ENCODE measurements around the gene KRT84.
"Not testable (repeated sequence)": the region's sequence is repeated elsewhere in the genome, so short reads cannot be mapped to it uniquely, and the experiment has no call there.

Gene KRT84

GRCh38 chr12:52346593-52346992, 38.9 kb downstream of the KRT84 start:
- Histone ChIP-seq H3K27me3 (ENCODE audit: control insufficient read depth in 1 of 2, insufficient read depth in 2 of 2, low read length in 2 of 2) (no peaks in the 10 kb centered on the region), H3K36me3 (ENCODE audit: insufficient read depth, low read length) (no peaks in the 10 kb centered on the region), H3K4me1 (ENCODE audit: insufficient read depth, low read length) (no peaks in the 10 kb centered on the region), H3K9ac (ENCODE audit: low read length) (no peak overlapping the region), H3K4me3 (ENCODE audit: low read depth in 1 of 2, low read length in 2 of 2) (no peak overlapping the region), H3K27ac (ENCODE audit: low read depth, low read length) (no peak overlapping the region), H3K9me3 (ENCODE audit: low read length) (peaks cover 7% of the 10 kb centered on the region)

GRCh38 chr12:52345041-52345440, 40.4 kb downstream of the KRT84 start:
- not testable (repeated sequence) for H3K9me3 ChIP-seq (ENCODE audit: low read length); H3K4me1 ChIP-seq (ENCODE audit: insufficient read depth, low read length)

DNA sequence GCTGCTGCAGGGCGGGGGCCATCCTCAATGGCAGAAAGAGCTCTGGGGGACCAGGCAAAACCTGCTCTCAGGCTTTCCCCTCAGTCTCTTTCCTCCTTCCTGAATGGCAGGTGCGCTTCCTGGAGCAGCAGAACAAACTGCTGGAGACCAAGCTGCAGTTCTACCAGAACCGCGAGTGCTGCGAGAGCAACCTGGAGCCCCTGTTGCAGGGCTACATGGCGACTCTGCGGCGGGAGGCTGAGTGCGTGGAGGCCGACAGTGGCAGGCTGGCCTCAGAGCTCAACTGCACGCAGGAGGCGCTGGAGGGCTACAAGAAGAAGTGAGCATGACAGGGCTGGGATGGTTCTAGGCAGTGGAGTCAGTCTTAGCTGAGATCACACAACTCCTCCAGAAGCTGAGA, 41.3 kb downstream of the KRT84 start:
- Histone ChIP-seq H3K4me1 (ENCODE audit: insufficient read depth, low read length) (no peaks in the 10 kb centered on the region), H3K9ac (ENCODE audit: low read length) (no peak overlapping the region), H3K4me3 (ENCODE audit: low read depth in 1 of 2, low read length in 2 of 2) (no peak overlapping the region), H3K27me3 (ENCODE audit: control insufficient read depth in 1 of 2, insufficient read depth in 2 of 2, low read length in 2 of 2) (no peaks in the 10 kb centered on the region), H3K36me3 (ENCODE audit: insufficient read depth, low read length) (no peaks in the 10 kb centered on the region), H3K27ac (ENCODE audit: low read depth, low read length) (no peak overlapping the region), H3K9me3 (ENCODE audit: low read length) (peaks cover 7% of the 10 kb centered on the region)

More at GRCh38 chr12:52345041-52345440, 40.4 kb downstream of the KRT84 start:
- not testable (repeated sequence) for H3K36me3 ChIP-seq (ENCODE audit: insufficient read depth, low read length); H3K27me3 ChIP-seq (ENCODE audit: control insufficient read depth in 1 of 2, insufficient read depth in 2 of 2, low read length in 2 of 2); H3K4me3 ChIP-seq (ENCODE audit: low read depth in 1 of 2, low read length in 2 of 2); H3K9ac ChIP-seq (ENCODE audit: low read length); H3K27ac ChIP-seq (ENCODE audit: low read depth, low read length)

DNA sequence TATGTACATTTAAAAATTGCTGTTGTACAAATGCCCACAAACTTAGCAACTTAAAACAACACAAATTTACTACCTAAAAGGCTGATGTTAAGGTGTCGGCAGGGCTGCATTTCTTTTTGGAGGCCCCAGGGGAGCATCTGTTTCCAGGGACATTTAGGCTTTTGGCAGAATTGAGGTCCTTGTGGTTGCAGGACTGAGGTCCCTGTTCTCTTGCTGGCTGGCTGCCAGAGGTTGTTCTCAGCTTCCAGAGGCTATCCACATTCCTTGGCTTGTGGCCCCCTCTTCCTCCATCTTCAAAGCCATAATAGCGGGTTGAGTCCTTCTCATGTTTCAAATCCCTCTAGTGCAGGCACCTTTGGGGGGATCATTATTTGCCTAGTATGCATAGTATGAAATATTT, 41.9 kb downstream of the KRT84 start:
- no peak overlapping the region for H3K4me3 ChIP-seq (ENCODE audit: low read depth in 1 of 2, low read length in 2 of 2)
- H3K36me3 ChIP-seq (ENCODE audit: insufficient read depth, low read length): no peaks in the 10 kb centered on the region
- no peak overlapping the region for H3K9ac ChIP-seq (ENCODE audit: low read length)
- no peaks in the 10 kb centered on the region for H3K27me3 ChIP-seq (ENCODE audit: control insufficient read depth in 1 of 2, insufficient read depth in 2 of 2, low read length in 2 of 2)
- no peak overlapping the region for H3K27ac ChIP-seq (ENCODE audit: low read depth, low read length)
- peaks cover 7% of the 10 kb centered on the region for H3K9me3 ChIP-seq (ENCODE audit: low read length)
- H3K4me1 ChIP-seq (ENCODE audit: insufficient read depth, low read length): no peaks in the 10 kb centered on the region

- Histone ChIP-seq H3K9me3 (ENCODE audit: low read length) (peaks cover 7% of the 10 kb centered on the region), H3K9ac (ENCODE audit: low read length) (no peak overlapping the region), H3K4me1 (ENCODE audit: insufficient read depth, low read length) (no peaks in the 10 kb centered on the region)
Measured at GRCh38 chr12:52342781-52343490, 42.5 kb downstream of the KRT84 start.

DNA sequence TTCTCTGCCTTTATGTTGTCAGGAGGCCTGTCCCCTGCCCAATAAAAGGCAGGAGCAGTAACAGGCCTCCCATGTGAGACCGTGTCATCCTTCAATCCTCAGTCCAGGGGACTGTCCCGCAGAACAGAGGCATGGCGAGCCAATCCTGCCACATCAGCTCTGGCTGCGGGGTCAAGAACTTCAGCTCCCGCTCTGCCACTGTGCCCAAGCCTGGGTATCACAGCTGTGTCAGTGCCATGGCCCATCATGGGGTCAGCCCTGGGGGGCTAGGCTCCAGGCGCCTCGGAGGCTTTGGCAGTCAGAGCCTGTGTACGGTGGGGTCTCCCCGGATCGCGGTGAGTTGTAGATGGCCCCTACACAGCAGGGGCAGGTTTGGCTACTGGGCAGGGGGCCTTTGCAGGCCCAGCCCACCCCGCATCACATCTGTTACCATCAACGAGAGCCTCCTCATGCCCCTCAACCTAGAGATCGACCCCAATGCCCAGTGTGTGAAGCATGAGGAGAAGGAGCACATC, 44.3 kb downstream of the KRT84 start:
- Histone ChIP-seq H3K9ac (ENCODE audit: low read length) (no peak overlapping the region), H3K4me3 (ENCODE audit: low read depth in 1 of 2, low read length in 2 of 2) (no peak overlapping the region), H3K27me3 (ENCODE audit: control insufficient read depth in 1 of 2, insufficient read depth in 2 of 2, low read length in 2 of 2) (no peaks in the 10 kb centered on the region), H3K36me3 (ENCODE audit: insufficient read depth, low read length) (no peaks in the 10 kb centered on the region), H3K9me3 (ENCODE audit: low read length) (peaks cover 7% of the 10 kb centered on the region), H3K4me1 (ENCODE audit: insufficient read depth, low read length) (no peaks in the 10 kb centered on the region), H3K27ac (ENCODE audit: low read depth, low read length) (no peak overlapping the region)

More at GRCh38 chr12:52342781-52343490, 42.5 kb downstream of the KRT84 start:
- Histone ChIP-seq H3K36me3 (ENCODE audit: insufficient read depth, low read length) (no peaks in the 10 kb centered on the region), H3K27ac (ENCODE audit: low read depth, low read length) (no peak overlapping the region), H3K27me3 (ENCODE audit: control insufficient read depth in 1 of 2, insufficient read depth in 2 of 2, low read length in 2 of 2) (no peaks in the 10 kb centered on the region), H3K4me3 (ENCODE audit: low read depth in 1 of 2, low read length in 2 of 2) (no peak overlapping the region)

DNA sequence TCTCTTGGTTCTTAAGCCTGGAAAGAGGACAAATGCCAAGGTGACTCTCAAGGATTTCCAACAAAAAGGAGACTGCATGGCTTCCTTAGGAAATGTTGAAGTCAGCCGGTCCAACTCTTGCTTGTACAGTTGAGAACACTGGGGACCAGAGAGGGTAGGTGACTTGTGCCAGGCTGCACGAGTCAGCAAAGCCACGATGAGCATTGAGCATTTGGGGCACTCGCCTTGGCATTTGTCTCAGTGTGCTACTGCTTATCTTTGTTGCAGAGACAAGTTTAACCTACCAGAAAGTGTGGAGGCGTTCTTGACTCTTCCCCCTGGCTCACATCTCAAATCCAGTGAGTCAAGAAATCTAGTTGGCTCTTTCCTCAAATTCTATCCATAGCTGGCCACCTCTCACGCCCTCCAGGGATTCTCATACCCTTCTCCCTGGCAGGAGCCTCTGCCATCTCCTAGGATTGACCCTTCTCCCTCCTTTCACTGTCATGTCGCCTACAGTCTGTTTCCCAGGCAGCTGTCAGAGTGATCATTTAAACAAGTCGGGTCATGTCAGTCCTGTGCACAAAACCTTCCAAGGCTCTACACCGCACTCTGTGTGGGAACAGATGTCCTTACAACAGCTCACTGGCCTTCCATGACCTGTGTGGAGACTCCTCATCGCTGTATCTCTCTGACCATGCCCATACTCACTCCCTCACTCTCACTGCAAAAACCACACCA, 47.1 kb downstream of the KRT84 start:
- Histone ChIP-seq H3K27ac (ENCODE audit: low read depth, low read length) (no peak overlapping the region), H3K9ac (ENCODE audit: low read length) (no peak overlapping the region), H3K4me1 (ENCODE audit: insufficient read depth, low read length) (no peaks in the 10 kb centered on the region), H3K4me3 (ENCODE audit: low read depth in 1 of 2, low read length in 2 of 2) (no peak overlapping the region), H3K36me3 (ENCODE audit: insufficient read depth, low read length) (no peaks in the 10 kb centered on the region), H3K27me3 (ENCODE audit: control insufficient read depth in 1 of 2, insufficient read depth in 2 of 2, low read length in 2 of 2) (no peaks in the 10 kb centered on the region), H3K9me3 (ENCODE audit: low read length) (peaks cover 8% of the 10 kb centered on the region)

DNA sequence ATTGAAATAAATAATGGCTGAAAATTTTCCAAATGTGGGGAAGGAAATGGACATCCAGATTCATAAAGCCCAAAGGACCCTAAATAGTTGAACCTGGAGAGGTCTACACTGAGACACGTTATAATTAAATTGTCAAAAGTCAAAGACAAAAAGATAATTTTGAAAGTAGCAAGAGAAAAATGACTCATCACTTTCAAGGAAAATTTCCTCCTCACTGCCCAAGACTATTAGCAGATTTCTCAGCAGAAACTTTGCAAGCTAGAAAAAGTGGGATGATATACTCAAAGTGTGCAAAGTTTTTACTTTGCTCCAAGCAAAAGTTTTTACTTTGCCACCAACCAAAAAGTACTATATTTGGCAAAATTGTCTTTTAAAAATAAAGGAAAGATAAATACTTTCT, 48.4 kb downstream of the KRT84 start:
- H3K4me1 ChIP-seq (ENCODE audit: insufficient read depth, low read length): no peaks in the 10 kb centered on the region
- H3K9me3 ChIP-seq (ENCODE audit: low read length): peaks cover 4% of the 10 kb centered on the region
- no peak overlapping the region for H3K4me3 ChIP-seq (ENCODE audit: low read depth in 1 of 2, low read length in 2 of 2)
- H3K27me3 ChIP-seq (ENCODE audit: control insufficient read depth in 1 of 2, insufficient read depth in 2 of 2, low read length in 2 of 2): no peaks in the 10 kb centered on the region
- H3K27ac ChIP-seq (ENCODE audit: low read depth, low read length): no peak overlapping the region
- H3K9ac ChIP-seq (ENCODE audit: low read length): no peak overlapping the region
- H3K36me3 ChIP-seq (ENCODE audit: insufficient read depth, low read length): no peaks in the 10 kb centered on the region

DNA sequence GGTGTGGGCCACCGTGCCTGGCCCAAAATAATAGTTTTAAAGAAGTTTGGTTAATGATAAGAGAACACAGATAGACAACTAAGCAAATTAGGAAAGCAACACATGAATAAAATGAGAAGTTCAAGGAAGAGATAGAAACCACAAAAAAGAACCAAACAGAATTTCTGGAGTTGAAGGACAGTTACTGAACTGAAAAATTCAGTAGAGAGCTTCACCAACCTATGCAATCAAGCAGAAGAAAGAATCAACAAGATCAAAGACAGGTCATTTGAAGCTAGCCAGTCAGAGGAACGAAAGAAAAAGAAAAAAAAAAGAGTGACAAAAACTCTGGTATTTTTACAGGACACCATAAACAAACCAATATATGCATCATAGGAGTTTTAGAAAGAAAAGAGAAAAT, 48.8 kb downstream of the KRT84 start:
- Histone ChIP-seq H3K4me1 (ENCODE audit: insufficient read depth, low read length) (no peaks in the 10 kb centered on the region), H3K9ac (ENCODE audit: low read length) (no peak overlapping the region), H3K27me3 (ENCODE audit: control insufficient read depth in 1 of 2, insufficient read depth in 2 of 2, low read length in 2 of 2) (no peaks in the 10 kb centered on the region)

GRCh38 chr12:52335598-52336262, 49.7 kb downstream of the KRT84 start:
- H3K9me3 ChIP-seq (ENCODE audit: low read length): peaks cover 4% of the 10 kb centered on the region
- no peak overlapping the region for H3K27ac ChIP-seq (ENCODE audit: low read depth, low read length)
- no peak overlapping the region for H3K9ac ChIP-seq (ENCODE audit: low read length)

More for the DNA sequence above, 48.8 kb downstream of the KRT84 start:
- no peak overlapping the region for H3K27ac ChIP-seq (ENCODE audit: low read depth, low read length)
- no peak overlapping the region for H3K4me3 ChIP-seq (ENCODE audit: low read depth in 1 of 2, low read length in 2 of 2)
- H3K36me3 ChIP-seq (ENCODE audit: insufficient read depth, low read length): no peaks in the 10 kb centered on the region
- H3K9me3 ChIP-seq (ENCODE audit: low read length): peaks cover 4% of the 10 kb centered on the region

GRCh38 chr12:52334185-52334584, 51.3 kb downstream of the KRT84 start:
- H3K9me3 ChIP-seq (ENCODE audit: low read length): peaks cover 4% of the 10 kb centered on the region
- no peaks in the 10 kb centered on the region for H3K27me3 ChIP-seq (ENCODE audit: control insufficient read depth in 1 of 2, insufficient read depth in 2 of 2, low read length in 2 of 2)
- H3K27ac ChIP-seq (ENCODE audit: low read depth, low read length): no peak overlapping the region
- no peaks in the 10 kb centered on the region for H3K4me1 ChIP-seq (ENCODE audit: insufficient read depth, low read length)
- H3K4me3 ChIP-seq (ENCODE audit: low read depth in 1 of 2, low read length in 2 of 2): no peak overlapping the region
- no peaks in the 10 kb centered on the region for H3K36me3 ChIP-seq (ENCODE audit: insufficient read depth, low read length)
- H3K9ac ChIP-seq (ENCODE audit: low read length): no peak overlapping the region

More at GRCh38 chr12:52335598-52336262, 49.7 kb downstream of the KRT84 start:
- H3K27me3 ChIP-seq (ENCODE audit: control insufficient read depth in 1 of 2, insufficient read depth in 2 of 2, low read length in 2 of 2): no peaks in the 10 kb centered on the region
- no peaks in the 10 kb centered on the region for H3K36me3 ChIP-seq (ENCODE audit: insufficient read depth, low read length)
- H3K4me1 ChIP-seq (ENCODE audit: insufficient read depth, low read length): no peaks in the 10 kb centered on the region
- no peak overlapping the region for H3K4me3 ChIP-seq (ENCODE audit: low read depth in 1 of 2, low read length in 2 of 2)

Measured in muscle layer of colon (tissue), 2 donors.